Sigmoid colon (tissue), 7 donors: Measurements from ENCODE around the gene PCGF3. TPM values are rescaled to one million over a fixed set of nuclear protein-coding genes. Genes with fewer than 3 reads are reported as not detected.
A peak's percentile ranks its signal among the peaks of the same experiment; 100 is the strongest.

Experiments used
- DNase-seq: peaks from one replicate; pipeline ENCODE4 v3.0.0-alpha.2; 2019
- H3K27ac ChIP-seq, 4 donors: fragments of 200-600 bp; sonication (generic); one replicate each; pipeline ENCODE4 v1.5.1; 2016 to 2019; ENCODE audit warnings: mild to moderate bottlenecking in 1 of 4
- H3K27me3 ChIP-seq, 3 donors: fragments of 200-600 bp; sonication (generic); one replicate each; pipeline ENCODE4 v1.5.1; 2019; ENCODE audit warnings: mild to moderate bottlenecking in 1 of 3
- H3K36me3 ChIP-seq, 4 donors: fragments of 200-600 bp; sonication (generic); one replicate each; pipeline ENCODE4 v1.5.1; 2016 to 2019
- H3K4me1 ChIP-seq, 4 donors: fragments of 200-600 bp; sonication (generic); one replicate each; pipeline ENCODE4 v1.5.1; 2017 to 2019
- H3K4me3 ChIP-seq, 4 donors: fragments of 200-600 bp; sonication (generic); one replicate each; pipeline ENCODE4 v1.5.1; 2017 to 2019; ENCODE audit warnings: mild to moderate bottlenecking in 2 of 4, moderate library complexity in 1 of 4
- H3K9me3 ChIP-seq, 4 donors: fragments of 200-600 bp in 3 of 4; sonication (generic) in 3 of 4; one replicate each; pipeline versions ENCODE4 v1.5.1 to v1.6.1; 2013 to 2019
- CTCF ChIP-seq, 4 experiments: fragments of 450-650 bp in 3 of 4; fragments of 200-600 bp in 1 of 4; IDR thresholded peaks; one replicate each; pipeline ENCODE4 v1.5.1; 2016 to 2019; ENCODE audit warnings: antibody characterized with exemption in 4 of 4, mild to moderate bottlenecking in 3 of 4, moderate library complexity in 2 of 4
- EP300 ChIP-seq, 4 donors: sonication (generic); formaldehyde crosslinking; IDR thresholded peaks; one replicate each; pipeline ENCODE4 v1.6.1; 2017; ENCODE audit warnings: antibody characterized with exemption in 4 of 4
- POLR2A ChIP-seq, 2 donors: fragments of 450-650 bp; IDR thresholded peaks; one replicate each; pipeline ENCODE4 v1.6.1; 2016; ENCODE audit warnings: antibody characterized with exemption in 2 of 2, mild to moderate bottlenecking in 2 of 2, moderate library complexity in 2 of 2
- POLR2AphosphoS5 ChIP-seq, 4 donors: sonication (generic); formaldehyde crosslinking; IDR thresholded peaks; one replicate each; pipeline ENCODE4 v1.6.1; 2017; ENCODE audit warnings: antibody characterized with exemption in 4 of 4
- WGBS, 2 donors: extraction: QIAGEN DNeasy Blood & Tissue Kit; methylation state at CpG; one replicate each; pipeline ENCODE4 v1.1.7; 2013; 5-methylcytosine and 5-hydroxymethylcytosine counted together
- intact Hi-C: fragments of 100-400 bp; cut with DNase I; formaldehyde crosslinking; loops from one replicate; pipeline ENCODE4 v1.15.1; 2023
- polyA plus RNA-seq, 3 donors: library from polyadenylated mRNA; stranded (reverse); fragments of 200-250 nt; gene quantifications; one replicate each; pipeline ENCODE4 v1.2.3, GENCODE V29; 2013
- total RNA-seq, 4 donors: library from RNA; depleted of rRNA; stranded (reverse); fragments of >200 nt; gene quantifications; one replicate each; pipeline ENCODE4 v1.1.0, GENCODE V29; 2016
- donor health status: healthy with polysubstance abuse.
- donor health status: Bipolar disorder and iron deficiency.
- donor health status: healthy.

The PCGF3 gene
- total and polyA plus RNA-seq, 7 donors = 15.6 to 60.1 (median 29.8) TPM

- Histone ChIP-seq H3K4me3 (peak overlapping the region in 3 of 4 donors; percentile 32 to 45 (median 41)), H3K27ac (peak overlapping the region; percentile 18 to 73 (median 47)), H3K27me3 (peaks cover 28 to 70% (median 39%) of the 10 kb centered on the region in 3 donors), H3K9me3 (no peaks in the 10 kb centered on the region), H3K4me1 (peaks cover 0 to 33% (median 28%) of the 10 kb centered on the region in 4 donors), H3K36me3 (no peaks in the 10 kb centered on the region)
- 6 to 39% methylated on average over 16 of the region's 16 CpGs for WGBS, 2 donors
- TF ChIP-seq POLR2AphosphoS5 (IDR thresholded peaks at IDR 0.05) (peak in 1 of 4 donors; percentile 43), EP300 (IDR thresholded peaks at IDR 0.05) (no peak)
- intact Hi-C loops = no loop called here
- peak; percentile 65 for DNase-seq
These were observed 81.2 kb downstream of the PCGF3 start for GRCh38 chr4:786861-787300.

DNA sequence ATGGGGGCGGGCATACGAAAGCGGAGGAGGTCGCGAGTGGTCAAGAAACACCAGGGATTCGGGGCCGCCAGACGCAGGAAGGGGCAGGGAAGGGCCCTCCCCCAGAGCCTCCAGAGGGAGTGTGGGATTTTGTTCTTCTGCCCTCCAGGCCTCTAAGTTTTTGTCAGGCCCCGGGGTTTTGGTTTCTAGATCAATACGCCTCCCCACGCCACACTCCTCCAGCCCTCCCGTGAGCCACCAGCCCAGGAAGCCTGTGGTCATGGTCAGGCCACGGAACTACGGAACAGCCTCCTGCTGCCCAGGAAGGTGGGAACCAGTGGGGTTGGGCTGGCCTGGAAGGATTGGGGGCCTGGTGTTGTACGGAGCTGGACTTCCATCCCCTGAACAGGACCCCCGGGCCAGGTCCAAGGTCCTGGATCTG lies 81.9 kb downstream of the PCGF3 start:
- Histone ChIP-seq H3K4me3 (no peak overlapping the region), H3K27me3 (peaks cover 33 to 77% (median 46%) of the 10 kb centered on the region in 3 donors), H3K4me1 (peaks cover 0 to 35% (median 31%) of the 10 kb centered on the region in 4 donors), H3K27ac (peak overlapping the region in 2 of 4 donors; percentile 4 to 73), H3K36me3 (no peaks in the 10 kb centered on the region), H3K9me3 (no peaks in the 10 kb centered on the region)
- no peak for TF ChIP-seq POLR2A (IDR thresholded peaks at IDR 0.05)
- TF ChIP-seq EP300 (IDR thresholded peaks at IDR 0.05) = no peak
- no peak for TF ChIP-seq CTCF (IDR thresholded peaks at IDR 0.05)
- TF ChIP-seq POLR2AphosphoS5 (IDR thresholded peaks at IDR 0.05) = no peak
- peak; percentile 51 for DNase-seq
- 70 to 83% methylated on average over 16 of the region's 16 CpGs for WGBS, 2 donors
- intact Hi-C loops = no loop called here

GRCh38 chr4:788006-788635 lies 82.5 kb downstream of the PCGF3 start:
- peak; percentile 33 for DNase-seq
- Histone ChIP-seq H3K36me3 (no peaks in the 10 kb centered on the region), H3K27me3 (peaks cover 38 to 82% (median 52%) of the 10 kb centered on the region in 3 donors), H3K4me1 (peaks cover 0 to 33% (median 29%) of the 10 kb centered on the region in 4 donors), H3K9me3 (no peaks in the 10 kb centered on the region), H3K4me3 (no peak overlapping the region), H3K27ac (peak overlapping the region in 2 of 4 donors; percentile 4 to 73)
- no peak for TF ChIP-seq POLR2AphosphoS5 (IDR thresholded peaks at IDR 0.05)
- no peak for TF ChIP-seq EP300 (IDR thresholded peaks at IDR 0.05)
- intact Hi-C loops = no loop called here
- WGBS, 2 donors = 86 to 90% methylated on average over 19 of the region's 19 CpGs

GRCh38 chr4:788636-789297 lies 83.1 kb downstream of the PCGF3 start:
- H3K4me1 ChIP-seq = peaks cover 0 to 31% (median 28%) of the 10 kb centered on the region in 4 donors

More at GRCh38 chr4:788636-789297, 83.1 kb downstream of the PCGF3 start:
- H3K27ac ChIP-seq = peak overlapping the region in 1 of 4 donors; percentile 73
- WGBS, 2 donors = 48 to 71% methylated on average over 18 of the region's 18 CpGs
- H3K36me3 ChIP-seq = no peaks in the 10 kb centered on the region
- intact Hi-C loops = no loop called here
- TF ChIP-seq EP300 (IDR thresholded peaks at IDR 0.05) (no peak), POLR2AphosphoS5 (IDR thresholded peaks at IDR 0.05) (no peak), POLR2A (IDR thresholded peaks at IDR 0.05) (no peak), CTCF (IDR thresholded peaks at IDR 0.05) (no peak)
- H3K27me3 ChIP-seq = peaks cover 44 to 89% (median 58%) of the 10 kb centered on the region in 3 donors
- no peaks in the 10 kb centered on the region for H3K9me3 ChIP-seq
- H3K4me3 ChIP-seq = no peak overlapping the region
- peak; percentile 64 for DNase-seq
